Right cardiac atrium (tissue), 5 donors: ENCODE results near the gene PSMG1. TPM values are rescaled to one million over a fixed set of nuclear protein-coding genes. Genes with fewer than 3 reads are reported as not detected.

Source experiments
- ATAC-seq, 2 donors: fragments of 200-7000 bp; cut with Tn5 transposase; one replicate each; pipeline versions ENCODE4 v1.8.0 to v1.9.1; 2020; ENCODE audit warnings: moderate library complexity in 2 of 2, mild to moderate bottlenecking in 1 of 2
- DNase-seq, 3 donors: peaks; one replicate each; pipeline ENCODE4 v3.0.0-alpha.2; 2020
- H3K27ac ChIP-seq: one replicate; pipeline ENCODE4 v1.5.1; 2013; ENCODE audit warnings: mild to moderate bottlenecking, low read length, control low read depth, moderate library complexity
- H3K27me3 ChIP-seq: one replicate; pipeline ENCODE4 v1.6.1; 2013; ENCODE audit not compliant: control insufficient read depth, insufficient read depth
- H3K4me1 ChIP-seq: one replicate; pipeline ENCODE4 v1.6.1; 2013; ENCODE audit warnings: low read length; ENCODE audit not compliant: control insufficient read depth, insufficient read depth
- H3K4me3 ChIP-seq: one replicate; pipeline ENCODE4 v1.5.1; 2013; ENCODE audit warnings: low read length, control low read depth
- H3K9me3 ChIP-seq: one replicate; pipeline ENCODE4 v1.6.1; 2013; ENCODE audit warnings: low read length; ENCODE audit not compliant: control insufficient read depth
- WGBS: extraction: QIAGEN DNeasy Blood & Tissue Kit; methylation state at CpG from one replicate; pipeline ENCODE4 v1.1.7; 2013; 5-methylcytosine and 5-hydroxymethylcytosine counted together
- intact Hi-C, 4 donors: fragments of 100-400 bp; cut with DNase I; formaldehyde crosslinking; loops; one replicate each; pipeline versions ENCODE4 v1.11.0 to v1.14.0; 2022 to 2023
- polyA plus RNA-seq: library from polyadenylated mRNA; stranded (reverse); fragments of 200-250 nt; gene quantifications from one replicate; pipeline ENCODE4 v1.2.3, GENCODE V29; 2013
- total RNA-seq, 4 donors: library from RNA; stranded (reverse); fragmentation: NEBNext Ultra II Directional; extraction: Animal tissue kit (Norgen Biotek cat#: 25700); gene quantifications; one replicate each; pipeline ENCODE4 v1.2.1, GENCODE V29; 2021
- donor health status: healthy with polysubstance abuse.
- donor health status: DM: no; HTN: yes; CAD: no.
- donor health status: DM: no; HTN: no; CAD: no.
- donor health status: DM: no; HTN: yes; CAD: no; lungs with severe emphysema.
- donor health status: DM: yes; HTN: yes; CAD: no.

The PSMG1 gene
- total and polyA plus RNA-seq, 5 donors = 19.8 to 28.9 (median 23.9) TPM

- H3K4me1 ChIP-seq = peaks cover 1% of the 10 kb centered on the region
- no peaks in the 10 kb centered on the region for H3K27me3 ChIP-seq
- 95% methylated on average over 7 of the region's 7 CpGs for WGBS
- no peak overlapping the region for H3K4me3 ChIP-seq
- intact Hi-C loops = no loop called here
- DNase-seq (no peak), ATAC-seq (no peak)
- H3K9me3 ChIP-seq = no peaks in the 10 kb centered on the region
- no peak overlapping the region for H3K27ac ChIP-seq
These were observed 31.8 kb upstream of the PSMG1 start for GRCh38 chr21:39215078-39215477.

- DNase-seq = no peak
- no peak overlapping the region for H3K27ac ChIP-seq
- intact Hi-C loops = no loop called here
- no peaks in the 10 kb centered on the region for H3K4me1 ChIP-seq
- ATAC-seq = no peak
- H3K27me3 ChIP-seq = no peaks in the 10 kb centered on the region
- WGBS = 78% methylated on average over 2 of the region's 2 CpGs
- H3K4me3 ChIP-seq = no peak overlapping the region
- no peaks in the 10 kb centered on the region for H3K9me3 ChIP-seq
These were observed 26.1 kb upstream of the PSMG1 start for GRCh38 chr21:39209334-39209688.

- H3K27ac ChIP-seq = no peak overlapping the region
- no peaks in the 10 kb centered on the region for H3K27me3 ChIP-seq
- WGBS = 88% methylated on average over 6 of the region's 6 CpGs
- intact Hi-C loops = no loop called here
- H3K9me3 ChIP-seq = no peaks in the 10 kb centered on the region
- no peak overlapping the region for H3K4me3 ChIP-seq
- DNase-seq = no peak
- ATAC-seq = peak in 1 of 2 donors; percentile 57
- H3K4me1 ChIP-seq = no peaks in the 10 kb centered on the region
These were observed 25.5 kb upstream of the PSMG1 start for GRCh38 chr21:39208624-39209333.

- intact Hi-C loops = no loop called here
- H3K4me3 ChIP-seq = no peak overlapping the region
These were observed 20.9 kb upstream of the PSMG1 start for GRCh38 chr21:39204134-39204533.

GRCh38 chr21:39198800-39199199, 15.5 kb upstream of the PSMG1 start:
- Histone ChIP-seq H3K9me3 (no peaks in the 10 kb centered on the region), H3K4me3 (no peak overlapping the region), H3K27ac (no peak overlapping the region), H3K4me1 (no peaks in the 10 kb centered on the region), H3K27me3 (no peaks in the 10 kb centered on the region)
- no peak for ATAC-seq
- intact Hi-C loops = no loop called here
- no peak for DNase-seq
- 67% methylated on average over 2 of the region's 2 CpGs for WGBS

More at GRCh38 chr21:39204134-39204533, 20.9 kb upstream of the PSMG1 start:
- Histone ChIP-seq H3K27ac (no peak overlapping the region), H3K27me3 (no peaks in the 10 kb centered on the region), H3K4me1 (no peaks in the 10 kb centered on the region), H3K9me3 (no peaks in the 10 kb centered on the region)
- no peak for DNase-seq
- 79% methylated on average over 1 of the region's 1 CpG for WGBS
- ATAC-seq = no peak

GRCh38 chr21:39197448-39198233, 14.4 kb upstream of the PSMG1 start:
- no peaks in the 10 kb centered on the region for H3K9me3 ChIP-seq
- DNase-seq (no peak), ATAC-seq (no peak)
- 89% methylated on average over 5 of the region's 5 CpGs for WGBS
- intact Hi-C loops = no loop called here
- H3K4me1 ChIP-seq = no peaks in the 10 kb centered on the region
- H3K27ac ChIP-seq = no peak overlapping the region
- no peaks in the 10 kb centered on the region for H3K27me3 ChIP-seq
- no peak overlapping the region for H3K4me3 ChIP-seq

GRCh38 chr21:39196838-39197237, 13.6 kb upstream of the PSMG1 start:
- Histone ChIP-seq H3K4me1 (no peaks in the 10 kb centered on the region), H3K4me3 (no peak overlapping the region), H3K27me3 (no peaks in the 10 kb centered on the region), H3K27ac (no peak overlapping the region), H3K9me3 (no peaks in the 10 kb centered on the region)
- intact Hi-C loops = no loop called here
- no peak for ATAC-seq
- 89% methylated on average over 1 of the region's 1 CpG for WGBS
- no peak for DNase-seq

- ATAC-seq (no peak), DNase-seq (no peak)
- intact Hi-C loops = no loop called here
- H3K9me3 ChIP-seq = no peaks in the 10 kb centered on the region
- no peaks in the 10 kb centered on the region for H3K27me3 ChIP-seq
- no peaks in the 10 kb centered on the region for H3K4me1 ChIP-seq
- H3K4me3 ChIP-seq = no peak overlapping the region
- WGBS = 77% methylated on average over 7 of the region's 7 CpGs
- H3K27ac ChIP-seq = no peak overlapping the region
These were observed 13.1 kb upstream of the PSMG1 start for GRCh38 chr21:39196310-39196709.

GRCh38 chr21:39193380-39193779, 10.1 kb upstream of the PSMG1 start:
- Histone ChIP-seq H3K27ac (no peak overlapping the region), H3K27me3 (no peaks in the 10 kb centered on the region), H3K9me3 (no peaks in the 10 kb centered on the region), H3K4me1 (no peaks in the 10 kb centered on the region), H3K4me3 (no peak overlapping the region)
- intact Hi-C loops = no loop called here
- ATAC-seq (no peak), DNase-seq (no peak)
- 98% methylated on average over 1 of the region's 1 CpG for WGBS

GRCh38 chr21:39189857-39190604, 6.8 kb upstream of the PSMG1 start:
- H3K4me3 ChIP-seq = no peak overlapping the region
- intact Hi-C loops = no loop called here
- H3K4me1 ChIP-seq = no peaks in the 10 kb centered on the region
- H3K9me3 ChIP-seq = no peaks in the 10 kb centered on the region
- ATAC-seq = no peak
- no peak for DNase-seq
- H3K27ac ChIP-seq = no peak overlapping the region
- no peaks in the 10 kb centered on the region for H3K27me3 ChIP-seq

GRCh38 chr21:39188521-39189139, 5.4 kb upstream of the PSMG1 start:
- Histone ChIP-seq H3K27me3 (no peaks in the 10 kb centered on the region), H3K9me3 (no peaks in the 10 kb centered on the region), H3K4me3 (no peak overlapping the region), H3K27ac (no peak overlapping the region), H3K4me1 (no peaks in the 10 kb centered on the region)
- DNase-seq = no peak
- ATAC-seq = no peak
- intact Hi-C loops = no loop called here
- 89% methylated on average over 2 of the region's 2 CpGs for WGBS
